CD4-positive, alpha-beta T cell (primary cell): ENCODE data around the gene FRAT1. TPM values are rescaled to one million over a fixed set of nuclear protein-coding genes. Genes with fewer than 3 reads are reported as not detected.
A peak's percentile ranks its signal among the peaks of the same experiment; 100 is the strongest.

Experiments
- ATAC-seq: fragments of 200-7000 bp; cut with Tn5 transposase; one replicate; pipeline ENCODE4 v1.10.0; 2022; ENCODE audit warnings: mild to moderate bottlenecking; ENCODE audit not compliant: poor library complexity
- CTCF ChIA-PET: fragments of 350-600 bp; sonication (Branson Sonifier 250); formaldehyde crosslinking; loops from one replicate; lab custom pipeline; 2021; ENCODE audit warnings: antibody characterized with exemption, inconsistent platforms; lab: Charles Lee
- POLR2A ChIA-PET: fragments of 350-600 bp; sonication (Branson Sonifier 250); formaldehyde crosslinking; loops from one replicate; lab custom pipeline; 2021; ENCODE audit warnings: antibody characterized with exemption, inconsistent platforms; lab: Charles Lee
- DNase-seq, 14 experiments: peaks; one replicate each; pipeline ENCODE4 v3.0.0-alpha.2; 2013 to 2020; ENCODE audit warnings: mixed read lengths in 2 of 14
- H3K27ac ChIP-seq, 2 donors: one replicate each; pipeline versions ENCODE4 v1.5.1 to v1.7.0; 2013; ENCODE audit warnings: low read length in 2 of 2, low read depth in 1 of 2, mild to moderate bottlenecking in 1 of 2
- H3K27me3 ChIP-seq, 2 experiments: 1 replicate in 1 of 2; 2 replicates in 1 of 2; pipeline versions ENCODE4 v1.6.1 to v1.7.0; 2013; ENCODE audit warnings: low read length in 2 of 2, control low read depth in 1 of 2, mild to moderate bottlenecking in 1 of 2, moderate library complexity in 1 of 2; ENCODE audit not compliant: insufficient read depth in 2 of 2, control insufficient read depth in 1 of 2
- H3K36me3 ChIP-seq: one replicate; pipeline ENCODE4 v1.6.1; 2013; ENCODE audit warnings: low read length, control low read depth; ENCODE audit not compliant: insufficient read depth
- H3K4me1 ChIP-seq: one replicate; pipeline ENCODE4 v1.6.1; 2013; ENCODE audit warnings: low read length, control low read depth; ENCODE audit not compliant: insufficient read depth
- H3K4me3 ChIP-seq: one replicate; pipeline ENCODE4 v1.5.1; 2013; ENCODE audit warnings: mild to moderate bottlenecking, low read length, moderate library complexity
- H3K9me3 ChIP-seq, 2 experiments: 1 replicate in 1 of 2; 2 replicates in 1 of 2; pipeline versions ENCODE4 v1.6.1 to v1.7.0; 2013; ENCODE audit warnings: low read length in 2 of 2, mild to moderate bottlenecking in 2 of 2, control low read depth in 1 of 2, moderate library complexity in 1 of 2; ENCODE audit not compliant: control insufficient read depth in 1 of 2, insufficient read depth in 1 of 2
- H3K27ac Mint-ChIP-seq: one replicate; pipeline ENCODE4 v1.8.0; 2020; ENCODE audit warnings: mixed read lengths
- H3K27me3 Mint-ChIP-seq: one replicate; pipeline ENCODE4 v1.8.0; 2021; ENCODE audit warnings: mixed read lengths
- H3K36me3 Mint-ChIP-seq: one replicate; pipeline ENCODE4 v1.8.0; 2021; ENCODE audit warnings: low read depth, mixed read lengths
- H3K4me1 Mint-ChIP-seq: one replicate; pipeline ENCODE4 v1.8.0; 2021; ENCODE audit warnings: low read depth, mixed read lengths
- H3K4me3 Mint-ChIP-seq: one replicate; pipeline ENCODE4 v1.8.0; 2020; ENCODE audit warnings: mild to moderate bottlenecking, mixed read lengths
- H3K9me3 Mint-ChIP-seq: one replicate; pipeline ENCODE4 v1.8.0; 2020; ENCODE audit warnings: mixed read lengths
- CTCF ChIP-seq: fragments of 200-600 bp; IDR thresholded peaks from one replicate; pipeline ENCODE4 v1.8.0; 2022; ENCODE audit warnings: antibody characterized with exemption, mild to moderate bottlenecking
- intact Hi-C, 2 experiments: fragments of 100-400 bp; cut with DNase I in 1 of 2; cut with micrococcal nuclease in 1 of 2; formaldehyde crosslinking; loops; one replicate each; pipeline versions ENCODE4 v1.15.1 to v1.9.0; 2023 to 2025; cut with DNase I, micrococcal nuclease
- total RNA-seq, 174 experiments: library from RNA in 2 of 174; stranded (reverse) in 2 of 174; gene quantifications; one replicate each; pipeline ENCODE4 v1.2.3 and lab custom pipeline; 2021 to 2026

FRAT1 gene
- total RNA-seq, 2 experiments from 2014 or later = 45.2 to 45.5 TPM

GRCh38 chr10:97329766-97330165 lies 10.7 kb downstream of the FRAT1 start:
- no peaks in the 10 kb centered on the region for H3K9me3 Mint-ChIP-seq
- Histone ChIP-seq H3K9me3 (no peaks in the 10 kb centered on the region), H3K27ac (no peak overlapping the region), H3K27me3 (no peaks in the 10 kb centered on the region), H3K4me3 (no peak overlapping the region), H3K4me1 (peaks cover 42% of the 10 kb centered on the region), H3K36me3 (peaks cover 22% of the 10 kb centered on the region)
- DNase-seq = no peak
- TF ChIP-seq CTCF = no peak
- CTCF ChIA-PET = no interaction called here
- POLR2A ChIA-PET = interaction anchor here (2.5 to 5.5 kb wide), 2 partner anchors 10 to 11 kb away, joined by 25 to 178 read pairs; partner anchors contain the start of gene FRAT1
- peak overlapping the region; percentile 33 for H3K27ac Mint-ChIP-seq
- peaks cover 52% of the 10 kb centered on the region for H3K36me3 Mint-ChIP-seq
- no peak for ATAC-seq
- H3K27me3 Mint-ChIP-seq = no peaks in the 10 kb centered on the region
- intact Hi-C loops = no loop called here
- H3K4me1 Mint-ChIP-seq = peaks cover 62% of the 10 kb centered on the region
- H3K4me3 Mint-ChIP-seq = peak overlapping the region; percentile 57

- no peak overlapping the region for H3K4me3 ChIP-seq
These were observed 12.2 kb downstream of the FRAT1 start for GRCh38 chr10:97331153-97331703.

More at GRCh38 chr10:97331153-97331703, 12.2 kb downstream of the FRAT1 start:
- no peaks in the 10 kb centered on the region for H3K9me3 Mint-ChIP-seq
- H3K36me3 Mint-ChIP-seq = peaks cover 56% of the 10 kb centered on the region
- ChIA-PET POLR2A (interaction anchor here (0.6 to 5.5 kb wide), 5 partner anchors 9 to 70 kb away, joined by 3 to 178 read pairs (median 4); partner anchors contain the start of genes FRAT1 and RRP12), CTCF (interaction anchor here (3.8 kb wide), 1 partner anchor 12 kb away, joined by 24 read pairs; the partner anchor contains the start of gene FRAT1)
- H3K27me3 Mint-ChIP-seq = peaks cover 3% of the 10 kb centered on the region
- intact Hi-C loops = no loop called here
- H3K4me3 Mint-ChIP-seq = peak overlapping the region; percentile 96
- H3K4me1 ChIP-seq = peaks cover 48% of the 10 kb centered on the region
- no peaks in the 10 kb centered on the region for H3K27me3 ChIP-seq
- no peak overlapping the region for H3K27ac ChIP-seq
- no peak for DNase-seq
- H3K36me3 ChIP-seq = peaks cover 22% of the 10 kb centered on the region
- no peak for TF ChIP-seq CTCF
- no peaks in the 10 kb centered on the region for H3K9me3 ChIP-seq
- no peak for ATAC-seq
- peaks cover 65% of the 10 kb centered on the region for H3K4me1 Mint-ChIP-seq
- H3K27ac Mint-ChIP-seq = peak overlapping the region; percentile 91
